HG03064 (cell line): Measurements from ENCODE around the gene WDR31.

Experiments
- ATAC-seq: cut with Tn5 transposase; IDR thresholded peaks from one replicate; pipeline ENCODE4 v1.9.1; 2021; ENCODE audit warnings: low read depth; ENCODE audit not compliant: unreplicated experiment

The WDR31 gene

DNA sequence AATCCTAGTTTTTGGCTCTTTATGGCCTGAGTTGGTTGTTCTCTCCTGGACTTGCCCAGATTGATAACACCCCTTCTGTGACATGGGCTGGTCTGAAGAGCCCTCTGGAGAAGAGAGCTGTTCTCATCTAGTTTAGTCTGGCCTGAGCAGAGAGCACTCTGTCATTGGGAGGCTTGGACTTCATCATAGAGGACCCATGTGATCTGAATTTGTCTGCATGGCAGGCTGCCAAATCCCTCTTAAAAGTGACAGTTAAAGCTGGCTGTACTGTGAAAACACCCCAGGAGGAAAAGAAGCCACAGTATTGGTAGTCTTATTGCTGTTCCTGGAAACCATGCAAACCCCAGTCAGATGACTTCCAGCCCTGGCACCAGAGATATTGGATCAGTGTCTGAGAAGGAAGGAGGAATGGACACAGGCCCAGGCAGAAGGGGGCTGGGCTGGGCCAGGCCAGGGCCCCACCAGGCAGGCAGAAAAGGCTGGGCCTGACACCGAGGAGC, 3.7 kb upstream of the WDR31 start:
- no peak for ATAC-seq

DNA sequence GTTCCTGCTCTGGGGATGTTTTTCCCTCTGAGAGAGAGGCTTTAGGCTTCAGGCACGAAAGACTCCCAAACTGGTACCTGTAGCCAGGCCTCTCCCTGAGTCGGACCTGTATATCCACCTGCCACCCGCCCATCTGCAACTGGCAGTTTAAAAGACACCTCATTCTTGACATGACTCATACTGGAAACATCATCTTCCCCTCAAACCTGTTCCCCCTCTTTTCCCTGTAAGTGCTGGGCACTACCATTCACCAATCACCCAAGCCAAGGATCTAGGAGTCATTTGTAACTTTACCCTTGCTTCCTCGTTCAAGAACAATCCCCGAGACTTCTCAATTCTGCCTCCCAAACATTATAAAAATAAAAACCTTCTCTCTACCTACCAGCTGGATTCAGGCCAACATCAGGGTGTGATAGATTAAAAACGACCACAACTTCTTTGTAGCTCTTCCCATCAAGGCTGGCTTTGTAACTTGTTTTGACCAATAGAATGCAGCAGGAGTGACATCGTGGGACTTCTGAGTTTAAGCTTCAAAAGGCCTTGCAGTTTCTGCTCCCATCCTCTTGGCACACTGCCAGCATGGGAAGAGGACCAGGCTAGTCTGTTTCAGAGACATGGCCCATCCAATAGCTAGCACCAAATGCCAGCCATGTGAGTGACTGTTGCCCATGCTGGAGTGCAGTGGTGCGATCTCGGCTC, 1.8 kb upstream of the WDR31 start:
- no peak for ATAC-seq

DNA sequence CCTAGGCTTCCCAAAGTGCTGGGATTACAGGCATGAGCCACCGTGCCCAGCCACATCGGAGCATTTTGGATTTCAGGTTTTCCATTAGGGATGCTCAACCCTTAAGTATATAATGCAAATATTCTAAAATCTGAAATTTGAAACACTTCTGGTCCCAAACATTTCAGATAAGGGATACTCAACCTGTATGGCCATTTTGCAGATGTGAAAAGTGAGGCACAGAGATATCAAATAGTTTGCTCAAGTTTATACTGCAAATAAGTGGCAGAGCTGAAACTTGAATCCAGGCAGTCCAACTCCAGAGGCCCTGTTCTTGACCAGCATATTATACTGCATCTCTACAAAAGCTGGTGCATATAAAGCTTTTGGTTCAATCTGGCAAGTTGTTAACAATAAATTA, 2.4 kb downstream of the WDR31 start:
- ATAC-seq, result no peak

DNA sequence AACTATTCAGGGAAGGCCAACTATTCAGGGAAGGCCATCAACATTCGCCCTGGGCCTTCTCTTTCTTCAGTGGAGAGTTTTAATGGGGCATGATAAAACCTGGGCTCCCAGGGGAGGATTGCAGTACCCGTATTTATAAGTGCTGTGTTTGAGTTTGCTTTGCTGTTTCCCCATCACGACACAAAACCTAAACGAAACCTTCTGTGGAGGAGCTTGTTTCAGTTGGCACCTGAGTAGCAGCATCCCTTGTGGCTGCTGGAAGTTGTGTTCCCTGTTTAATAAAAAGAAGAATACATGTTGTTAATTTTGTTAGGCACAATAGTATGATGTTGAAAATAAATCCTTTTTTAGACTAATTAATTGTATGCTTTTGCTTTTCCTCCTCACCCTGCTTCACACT, 8.3 kb downstream of the WDR31 start:
- ATAC-seq, result no peak

DNA sequence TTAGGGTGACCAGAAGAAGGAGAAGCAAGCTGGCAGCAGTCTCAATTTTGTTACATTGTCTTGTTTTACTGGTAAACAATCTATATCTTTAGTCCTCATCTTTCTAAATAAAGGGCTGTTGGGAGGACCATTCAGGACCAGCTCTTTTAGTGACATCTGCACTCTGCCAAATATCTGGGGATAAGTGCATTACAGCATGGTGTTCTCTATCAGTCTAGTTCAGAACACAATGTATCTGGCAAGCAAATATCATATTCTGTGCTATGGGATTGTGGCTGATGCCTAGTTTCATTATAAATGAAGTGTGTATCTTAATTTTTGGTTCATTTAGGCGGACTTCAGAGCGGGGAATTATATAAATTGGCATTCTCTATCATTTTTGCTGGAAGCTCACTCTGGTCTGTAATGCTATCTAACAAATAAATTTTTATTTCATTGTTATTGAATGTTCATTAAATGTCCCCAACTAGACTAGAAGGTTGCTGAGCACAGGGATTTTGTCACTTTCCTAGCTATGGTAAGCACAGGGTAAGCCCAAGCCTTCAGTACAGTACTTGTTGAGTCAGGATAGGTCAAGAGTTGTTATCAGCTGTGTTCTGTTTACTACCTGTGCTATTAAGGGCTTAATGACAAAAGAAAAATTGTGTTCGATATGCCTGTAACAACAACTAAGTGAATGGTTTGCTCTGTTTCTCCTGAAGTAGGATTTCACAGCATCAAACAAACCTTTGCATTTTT, 11.9 kb downstream of the WDR31 start:
- ATAC-seq, result no peak

DNA sequence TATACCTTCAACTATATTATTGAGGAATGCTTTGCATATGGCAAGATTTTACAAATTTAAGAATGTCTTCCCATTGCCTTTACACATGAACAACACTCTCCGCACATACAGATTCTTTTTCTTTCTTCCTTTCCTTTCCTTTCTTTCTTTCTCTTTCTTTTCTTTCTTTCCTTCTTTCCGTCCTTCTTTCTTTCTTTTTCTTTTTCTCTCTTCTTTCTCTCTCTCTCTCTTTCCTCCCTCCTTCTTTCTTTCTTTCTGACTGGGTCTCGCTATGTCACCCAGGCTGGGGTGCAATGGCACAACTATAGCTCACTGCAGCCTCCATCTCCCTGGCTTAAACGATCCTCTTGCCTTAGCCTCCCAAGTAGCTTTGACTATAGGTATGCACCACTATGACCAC, 13.8 kb downstream of the WDR31 start:
- no peak for ATAC-seq

DNA sequence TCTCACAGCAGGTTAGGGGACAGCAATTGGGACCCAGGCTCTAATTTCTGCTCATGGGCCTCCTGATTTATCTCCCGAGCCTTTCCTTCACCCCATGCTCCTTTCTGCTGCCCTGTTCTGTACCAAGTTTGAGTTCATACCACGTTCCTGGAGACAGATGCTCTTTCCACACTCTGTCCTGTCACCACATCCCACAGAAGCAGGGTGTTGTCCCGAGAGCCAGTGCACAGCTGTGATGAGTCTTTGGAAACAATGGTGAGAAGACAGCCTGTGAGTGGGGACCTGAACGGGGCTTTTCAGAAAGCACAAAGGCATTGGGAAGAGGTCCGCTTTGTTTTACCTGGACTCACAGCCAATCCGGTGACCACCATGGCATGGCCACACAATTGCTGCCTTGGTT, 17.4 kb downstream of the WDR31 start:
- ATAC-seq, result no peak

DNA sequence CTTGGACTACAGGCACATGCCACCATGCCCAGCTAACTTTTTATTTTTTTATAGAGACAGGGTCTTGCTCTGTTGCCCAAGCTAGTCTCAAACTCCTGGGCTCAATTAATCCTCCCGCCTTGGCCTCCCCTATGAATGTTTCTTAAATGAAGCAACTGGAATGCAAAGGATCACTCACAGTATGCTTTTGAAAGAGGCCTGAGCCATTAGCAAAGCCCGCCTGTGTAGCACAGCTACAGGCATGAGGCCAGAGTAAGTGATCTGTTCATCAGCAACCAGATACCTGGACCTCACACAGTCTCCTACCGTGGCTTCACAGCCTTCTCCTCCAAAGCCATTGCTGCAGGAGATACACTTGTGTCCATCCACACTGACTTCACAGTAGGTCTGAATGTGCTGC, 20.0 kb downstream of the WDR31 start:
- ATAC-seq, result no peak

DNA sequence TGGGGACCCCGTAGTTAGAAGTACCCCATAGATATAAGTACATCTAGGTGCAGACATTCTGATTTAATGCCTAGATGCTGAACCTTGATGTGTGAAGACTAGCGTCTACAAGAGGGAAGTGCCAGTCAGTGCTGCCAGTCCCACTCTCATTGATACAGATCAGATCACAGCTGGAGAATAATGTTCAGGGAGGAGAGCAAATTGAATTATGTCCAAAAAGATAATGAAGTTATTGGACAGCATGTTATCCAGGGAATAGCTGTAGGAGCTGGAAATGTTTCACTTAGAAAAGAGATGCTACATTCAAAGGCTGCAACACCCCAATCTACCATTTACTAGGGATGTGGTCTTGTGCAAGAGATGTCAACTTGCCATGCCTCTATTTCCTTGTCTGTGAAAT, 21.0 kb downstream of the WDR31 start:
- ATAC-seq, result no peak

DNA sequence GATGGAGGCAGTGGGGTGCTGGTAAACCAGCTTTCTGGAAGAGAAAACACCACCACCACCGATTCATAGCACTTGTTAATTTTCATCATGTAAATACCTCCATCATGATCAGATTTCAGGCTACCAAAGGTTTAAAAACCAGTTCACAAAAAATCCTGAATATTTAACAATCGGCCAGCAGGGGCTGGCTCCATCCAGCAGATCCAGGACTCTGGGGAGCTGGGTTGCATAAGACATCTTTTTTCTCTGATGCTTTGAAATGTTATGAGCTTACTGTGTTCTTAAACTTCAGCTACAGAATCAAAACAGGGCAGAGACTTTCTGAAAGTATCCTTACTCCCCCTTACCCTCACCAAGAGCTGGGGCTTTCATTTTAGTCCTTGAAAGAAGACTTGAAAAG, 22.3 kb downstream of the WDR31 start:
- ATAC-seq, result no peak

DNA sequence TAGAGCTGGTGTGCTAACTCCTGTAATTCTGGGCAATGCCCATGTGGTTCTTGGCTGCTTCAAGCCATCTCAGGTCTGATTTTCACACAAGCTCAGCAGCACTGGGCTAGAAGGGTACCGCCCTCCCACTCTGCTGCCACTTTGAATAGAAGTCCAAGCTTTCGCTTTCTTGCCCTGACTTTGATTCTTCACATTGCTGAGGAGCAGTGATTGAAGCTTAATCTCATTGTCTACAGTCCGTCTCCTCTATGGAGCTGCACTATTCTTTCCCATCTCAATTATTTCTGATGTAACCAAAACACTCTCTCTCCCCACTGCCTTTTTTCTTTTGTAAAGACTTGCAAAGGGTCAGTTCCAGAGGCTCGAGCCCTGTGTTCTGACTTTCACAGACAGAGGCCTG, 24.0 kb downstream of the WDR31 start:
- no peak for ATAC-seq

DNA sequence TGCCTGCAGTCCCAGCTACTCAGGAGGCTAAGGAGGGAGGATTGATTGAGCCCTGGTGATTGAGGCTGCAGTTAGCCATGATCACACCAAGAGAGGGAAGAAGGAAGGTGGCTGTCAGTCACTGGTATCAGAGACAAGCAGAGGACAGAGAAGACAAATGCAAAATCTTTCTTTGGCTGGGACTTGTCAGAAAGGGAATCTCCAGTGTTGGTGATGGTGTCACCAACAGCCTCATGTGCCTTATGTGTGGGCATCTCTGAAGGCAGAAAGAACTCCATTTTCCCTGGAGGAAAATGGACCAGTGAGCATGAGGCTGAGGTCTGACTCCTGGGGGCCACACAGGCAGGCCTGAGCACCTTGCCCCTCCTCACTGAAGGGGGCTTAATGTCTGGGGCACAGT, 24.8 kb downstream of the WDR31 start:
- no peak for ATAC-seq

DNA sequence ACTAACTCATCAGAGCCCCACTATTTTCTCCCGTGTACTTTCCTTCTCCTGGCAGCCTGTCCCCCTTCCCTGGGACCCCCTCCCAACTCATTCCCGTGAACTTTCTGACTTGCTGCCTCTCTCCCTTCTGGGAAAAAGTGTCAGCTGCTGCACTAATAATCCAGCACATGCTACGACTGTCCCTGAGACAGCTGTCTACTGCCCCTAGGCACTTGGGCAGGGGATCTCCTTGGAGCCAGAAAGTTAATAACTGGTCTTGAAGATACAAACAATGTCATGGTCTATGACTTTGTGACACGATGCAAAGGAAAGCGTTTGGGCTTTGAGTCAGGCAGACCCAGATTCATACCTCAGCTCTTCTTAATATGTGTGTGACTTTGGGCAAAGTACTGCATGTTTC, 26.8 kb downstream of the WDR31 start:
- no peak for ATAC-seq

DNA sequence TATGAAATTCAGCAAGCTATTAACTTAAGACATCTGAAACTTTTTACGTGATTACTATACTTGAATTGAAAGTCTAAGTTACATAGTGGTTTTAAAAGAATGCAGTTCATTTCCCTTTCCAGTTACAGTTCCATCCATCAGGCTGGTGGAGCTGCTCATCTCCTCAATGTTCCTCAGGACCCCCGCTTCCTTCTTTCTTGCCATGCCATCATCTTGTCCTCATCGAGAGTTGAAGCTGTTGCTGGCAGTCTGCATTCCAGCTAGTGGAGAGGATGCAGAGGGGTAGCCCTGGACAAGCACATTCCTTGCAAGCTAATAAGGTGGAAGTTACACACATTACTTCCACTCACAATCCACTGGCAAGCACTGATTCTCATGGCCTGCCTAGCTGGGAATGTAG, 28.1 kb downstream of the WDR31 start:
- no peak for ATAC-seq

DNA sequence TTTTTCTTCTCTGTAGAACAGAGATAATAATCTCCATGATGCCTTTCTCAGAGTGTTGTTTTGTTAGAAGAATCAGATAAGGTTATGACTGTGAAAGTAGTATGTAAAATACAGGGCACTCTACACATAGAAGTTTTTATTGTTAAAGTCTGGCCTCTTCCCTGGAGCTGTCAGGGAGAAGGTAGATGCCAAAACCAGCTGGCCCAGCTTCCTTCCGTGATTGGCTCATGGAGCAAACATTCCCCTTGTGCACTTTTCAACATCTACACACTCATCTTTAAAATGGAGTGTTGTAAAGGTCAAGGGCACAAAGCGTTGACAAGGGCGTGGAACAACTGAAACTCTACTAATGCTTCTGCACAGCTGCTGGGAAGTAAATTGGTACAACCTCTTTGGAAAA, 29.5 kb downstream of the WDR31 start:
- ATAC-seq, result no peak

DNA sequence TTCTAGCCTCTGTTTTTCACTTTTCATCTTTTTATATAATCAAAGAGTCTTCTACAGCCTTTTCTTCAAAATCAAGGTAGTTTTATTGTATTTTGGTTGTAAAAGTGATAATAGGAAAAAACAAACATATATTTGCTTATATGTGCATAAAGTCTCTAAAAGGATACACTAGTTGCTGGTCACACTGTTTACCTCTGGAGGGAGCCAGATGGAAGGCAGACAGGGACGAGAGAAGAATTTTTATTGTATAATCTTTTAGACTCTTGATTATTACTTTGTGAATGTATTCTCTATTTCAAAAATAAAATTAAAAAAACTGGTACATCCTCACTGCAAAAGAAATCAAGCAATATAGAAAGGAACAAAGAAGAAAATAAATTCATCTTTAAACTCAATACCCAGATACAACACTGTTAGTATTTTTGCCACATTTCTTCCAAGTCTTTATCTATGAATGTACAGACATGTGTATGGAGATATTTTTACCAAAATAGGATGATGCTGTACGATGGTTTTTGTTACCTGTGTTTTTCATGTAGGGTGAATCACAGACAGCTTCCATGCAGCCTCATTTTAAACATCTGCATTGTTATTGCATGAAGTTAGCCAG, 30.8 kb downstream of the WDR31 start:
- no peak for ATAC-seq

DNA sequence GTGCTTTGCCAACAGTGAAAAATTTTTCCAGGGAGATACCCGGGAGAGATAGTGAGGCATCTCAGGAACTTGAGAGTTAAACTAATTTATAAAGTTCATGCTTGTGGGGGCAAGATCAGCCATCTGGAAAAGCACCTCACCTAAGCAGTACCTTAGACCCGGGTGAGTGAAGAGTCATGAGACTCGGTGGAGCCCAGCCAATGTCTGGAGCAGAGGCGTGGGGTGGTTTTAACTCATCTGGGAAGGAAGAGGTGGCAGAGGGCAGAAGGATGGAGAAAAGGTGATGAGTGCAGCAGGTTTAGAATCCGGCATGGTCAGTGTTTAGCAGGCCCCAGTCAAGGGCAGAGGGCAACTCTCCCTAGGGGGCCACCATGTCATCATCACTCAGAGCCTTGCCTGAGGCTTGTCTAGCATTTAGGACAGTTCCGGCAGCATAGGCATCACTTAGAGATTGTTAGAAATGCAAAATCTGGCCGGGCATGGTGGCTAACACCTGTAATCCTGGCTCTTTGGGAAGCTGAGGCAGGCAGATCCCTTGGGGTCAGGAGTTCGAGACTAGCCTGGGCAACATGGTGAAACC, 32.6 kb downstream of the WDR31 start:
- ATAC-seq, result no peak

DNA sequence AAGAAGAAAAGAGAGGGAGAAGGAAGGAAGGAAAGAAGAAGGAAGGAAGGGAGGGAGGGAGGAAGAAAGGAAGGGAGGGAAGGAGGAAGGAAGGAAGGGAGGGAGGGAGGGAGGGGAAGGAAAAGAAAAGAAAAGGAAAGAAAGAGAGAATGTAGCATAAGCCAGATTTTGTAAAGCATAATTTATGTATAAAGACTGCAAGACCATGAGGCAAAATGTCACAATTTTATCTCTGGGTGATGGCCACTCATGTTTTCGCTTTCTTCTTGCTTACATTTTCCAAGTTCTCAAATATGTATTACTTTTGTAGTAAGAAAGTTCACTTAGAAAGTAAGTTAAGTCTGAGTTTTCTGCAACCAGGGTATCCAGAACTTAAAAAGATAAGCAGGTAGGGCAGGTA, 33.5 kb downstream of the WDR31 start:
- ATAC-seq, result no peak

DNA sequence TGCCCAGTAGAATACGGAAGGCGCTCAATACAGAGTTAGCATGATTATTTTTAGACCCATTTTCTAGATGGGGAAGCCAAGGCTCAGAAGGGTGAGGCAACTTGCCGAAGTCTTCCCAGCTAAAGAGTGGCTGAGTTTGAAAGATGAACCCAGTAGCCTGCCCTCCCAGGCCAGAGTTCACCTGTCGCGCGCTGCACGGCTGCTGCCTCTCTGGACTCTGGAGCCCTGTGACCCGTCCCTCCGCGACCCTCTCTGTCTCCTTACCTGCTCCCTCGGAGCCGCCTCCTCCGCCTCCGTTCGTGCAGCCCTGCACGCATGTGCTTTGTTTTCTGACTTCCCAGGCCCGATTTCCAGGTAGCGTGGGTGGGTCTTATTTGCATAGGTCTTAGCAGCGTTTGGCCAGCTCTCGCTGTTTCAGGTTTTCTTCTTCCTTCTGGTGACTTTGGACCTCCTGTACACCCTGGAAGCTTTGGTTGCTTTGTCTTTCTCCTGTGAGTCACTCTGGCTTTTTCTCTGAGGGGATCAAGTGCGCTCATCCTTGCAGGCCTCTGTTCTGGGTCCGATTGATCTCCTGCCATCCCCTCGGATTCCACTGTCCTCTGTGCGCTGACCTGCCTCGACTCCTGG, 37.2 kb downstream of the WDR31 start, which contains the start of gene RNF183:
Gene RNF183, minus strand, starts transcription at position 585 of the 627 bp plus-strand sequence. CDS start 5,192 bp downstream, outside the sequence.
- no peak for ATAC-seq

DNA sequence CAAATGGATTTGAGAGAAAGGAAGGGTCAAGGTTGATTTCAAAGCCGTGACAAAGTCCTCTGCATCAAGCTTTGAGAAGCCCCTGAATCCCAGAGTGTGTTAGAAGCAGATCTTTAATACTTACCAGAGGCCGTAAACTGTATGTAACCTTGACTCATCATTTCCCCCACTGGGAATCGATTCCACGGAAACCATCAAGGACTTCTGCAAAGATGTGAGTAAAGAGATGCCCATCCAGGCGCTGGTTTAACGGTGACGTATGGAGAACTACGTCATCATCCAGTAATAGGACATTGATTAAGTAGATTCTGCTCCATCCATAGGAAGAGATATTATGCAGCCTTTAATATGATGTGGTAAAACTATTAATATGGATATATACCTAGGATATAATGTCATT, 38.5 kb downstream of the WDR31 start:
- ATAC-seq, result no peak

DNA sequence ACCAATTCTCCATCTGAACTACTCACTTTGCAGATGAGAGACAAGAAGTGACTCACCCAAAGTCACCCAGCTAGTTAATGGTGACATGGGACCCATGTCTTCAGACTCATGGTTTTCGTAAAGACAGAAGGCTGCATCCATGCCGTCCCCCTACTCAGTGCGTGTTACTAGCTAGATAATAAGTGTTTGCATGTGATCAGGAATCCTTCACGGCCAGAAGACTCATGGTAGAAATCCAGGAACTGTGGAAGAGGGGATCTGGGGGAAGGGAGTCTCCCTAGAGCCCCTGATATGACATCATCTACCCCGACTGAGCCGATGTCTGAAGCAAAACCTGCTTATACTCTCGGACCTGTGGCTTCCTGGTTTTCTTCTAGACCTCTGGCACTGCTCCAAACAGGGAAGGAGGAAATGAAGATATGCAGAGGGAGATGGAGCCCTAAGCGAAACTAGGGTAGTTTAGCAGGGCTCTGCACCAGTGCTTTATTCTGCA, 40.2 kb downstream of the WDR31 start:
- ATAC-seq, result no peak
